ENCODE results near the gene TACC2.

DNA sequence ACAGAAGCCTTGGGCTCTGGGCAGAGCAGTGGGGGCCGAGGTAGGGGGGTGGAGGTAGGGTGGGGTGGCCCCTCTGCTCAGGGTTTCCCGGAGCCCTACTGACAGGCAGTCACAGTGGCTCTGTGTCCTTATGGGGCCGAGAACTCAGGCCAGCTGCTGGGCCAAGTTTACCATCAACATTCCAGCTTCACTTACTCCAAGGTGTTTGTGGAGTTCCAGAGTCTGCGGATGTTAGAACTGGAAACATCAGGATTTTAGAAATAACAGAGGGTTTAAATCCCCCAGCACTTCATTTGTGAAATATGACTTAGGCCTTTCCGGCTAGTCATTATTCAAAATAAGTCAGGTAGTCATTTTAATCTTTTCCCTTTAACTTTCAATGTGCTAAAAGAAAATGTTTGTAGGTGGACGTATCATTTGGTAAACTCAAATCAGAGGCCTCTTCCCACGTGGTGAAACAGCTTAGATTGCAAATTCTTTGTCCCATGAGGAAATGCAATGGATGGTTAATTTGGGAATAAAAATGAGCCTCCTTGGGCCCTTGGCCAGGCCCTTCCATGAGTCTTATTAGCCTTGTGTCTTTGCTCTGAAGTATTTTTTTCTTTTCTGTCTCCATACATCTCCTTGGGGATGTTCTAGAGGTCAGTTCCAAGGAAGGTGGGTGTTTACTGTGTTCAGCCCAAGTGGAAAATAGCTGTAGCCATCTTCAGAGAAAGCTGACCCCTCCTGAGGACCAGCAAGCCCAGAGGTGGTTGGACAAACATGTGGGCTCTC, 182.5 kb downstream of the TACC2 start:
- TF ChIP-seq, protein P1, sequence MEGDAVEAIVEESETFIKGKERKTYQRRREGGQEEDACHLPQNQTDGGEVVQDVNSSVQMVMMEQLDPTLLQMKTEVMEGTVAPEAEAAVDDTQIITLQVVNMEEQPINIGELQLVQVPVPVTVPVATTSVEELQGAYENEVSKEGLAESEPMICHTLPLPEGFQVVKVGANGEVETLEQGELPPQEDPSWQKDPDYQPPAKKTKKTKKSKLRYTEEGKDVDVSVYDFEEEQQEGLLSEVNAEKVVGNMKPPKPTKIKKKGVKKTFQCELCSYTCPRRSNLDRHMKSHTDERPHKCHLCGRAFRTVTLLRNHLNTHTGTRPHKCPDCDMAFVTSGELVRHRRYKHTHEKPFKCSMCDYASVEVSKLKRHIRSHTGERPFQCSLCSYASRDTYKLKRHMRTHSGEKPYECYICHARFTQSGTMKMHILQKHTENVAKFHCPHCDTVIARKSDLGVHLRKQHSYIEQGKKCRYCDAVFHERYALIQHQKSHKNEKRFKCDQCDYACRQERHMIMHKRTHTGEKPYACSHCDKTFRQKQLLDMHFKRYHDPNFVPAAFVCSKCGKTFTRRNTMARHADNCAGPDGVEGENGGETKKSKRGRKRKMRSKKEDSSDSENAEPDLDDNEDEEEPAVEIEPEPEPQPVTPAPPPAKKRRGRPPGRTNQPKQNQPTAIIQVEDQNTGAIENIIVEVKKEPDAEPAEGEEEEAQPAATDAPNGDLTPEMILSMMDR (IDR thresholded peaks at IDR 0.05) = no peak
- no peak for TF ChIP-seq POLR2A (IDR thresholded peaks at IDR 0.05)

Data from vagina (tissue), 2 donors.